Posterior cingulate gyrus (tissue), 11 donors: ENCODE data around the gene PABPC5.
A peak's percentile ranks its signal among the peaks of the same experiment; 100 is the strongest.

ENCODE experiments used
- DNase-seq, 10 donors: peaks; one replicate each; pipeline versions ENCODE4 v3.0.0 to v3.0.0-alpha.2; 2020 to 2021; ENCODE audit warnings: mixed read lengths in 3 of 10
- intact Hi-C: fragments of 100-400 bp; cut with DNase I; formaldehyde crosslinking; loops from one replicate; pipeline ENCODE4 v1.15.1; 2023

PABPC5 gene

GRCh38 chrX:91434351-91435168, at the start of gene PABPC5:
Gene PABPC5 (plus strand): TSS chrX:91434839. CDS start chrX:91435578, 739 bp downstream.
- DNase-seq, result peak; percentile 67 to 96 (median 74)
- intact Hi-C loops, result no loop called here

GRCh38 chrX:91389026-91389425, 45.6 kb upstream of the PABPC5 start:
- no peak for DNase-seq
- intact Hi-C loops, result no loop called here

GRCh38 chrX:91414713-91415112, 19.9 kb upstream of the PABPC5 start:
- peak in 1 of 10 donors; percentile 15 for DNase-seq
- intact Hi-C loops, result no loop called here

GRCh38 chrX:91435395-91435794, 756 bp downstream of the PABPC5 start:
- DNase-seq, result peak in 3 of 10 donors; percentile 2 to 71 (median 54)
- intact Hi-C loops, result no loop called here
